HG03064 (cell line): ENCODE measurements around the gene OPRL1.

Source experiments
- ATAC-seq: cut with Tn5 transposase; IDR thresholded peaks from one replicate; pipeline ENCODE4 v1.9.1; 2021; ENCODE audit warnings: low read depth; ENCODE audit not compliant: unreplicated experiment

OPRL1 gene

DNA sequence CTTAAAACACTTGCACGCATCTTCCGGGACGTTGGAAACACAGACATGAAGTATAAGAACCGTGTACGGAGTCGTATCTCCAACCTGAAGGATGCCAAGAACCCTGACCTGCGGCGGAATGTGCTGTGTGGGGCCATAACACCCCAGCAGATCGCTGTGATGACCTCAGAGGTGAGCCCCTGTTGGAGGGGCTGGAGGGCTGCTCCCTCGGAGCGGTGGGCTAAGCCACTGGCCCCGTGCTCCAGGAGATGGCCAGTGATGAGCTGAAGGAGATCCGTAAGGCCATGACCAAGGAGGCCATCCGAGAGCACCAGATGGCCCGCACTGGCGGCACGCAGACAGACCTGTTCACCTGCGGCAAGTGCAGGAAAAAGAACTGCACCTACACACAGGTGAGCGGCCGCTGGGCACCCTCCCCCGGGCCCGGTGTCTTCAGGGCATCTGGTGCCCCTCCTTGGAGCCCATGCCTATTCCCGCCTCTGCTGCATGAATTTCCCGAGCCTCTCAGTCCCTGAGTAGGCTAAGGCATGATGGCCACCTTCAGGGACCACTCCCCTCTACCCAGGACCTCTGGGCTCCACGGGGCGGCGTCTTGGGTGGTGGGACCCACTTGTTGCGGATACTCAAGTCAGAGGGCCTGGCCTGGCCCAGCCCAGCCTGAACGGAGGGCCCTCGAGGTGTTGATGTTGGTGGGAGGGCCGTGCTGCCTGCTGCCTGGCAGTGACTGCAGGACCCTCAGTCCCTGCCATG, 9.5 kb upstream of the OPRL1 start:
- no peak for ATAC-seq

DNA sequence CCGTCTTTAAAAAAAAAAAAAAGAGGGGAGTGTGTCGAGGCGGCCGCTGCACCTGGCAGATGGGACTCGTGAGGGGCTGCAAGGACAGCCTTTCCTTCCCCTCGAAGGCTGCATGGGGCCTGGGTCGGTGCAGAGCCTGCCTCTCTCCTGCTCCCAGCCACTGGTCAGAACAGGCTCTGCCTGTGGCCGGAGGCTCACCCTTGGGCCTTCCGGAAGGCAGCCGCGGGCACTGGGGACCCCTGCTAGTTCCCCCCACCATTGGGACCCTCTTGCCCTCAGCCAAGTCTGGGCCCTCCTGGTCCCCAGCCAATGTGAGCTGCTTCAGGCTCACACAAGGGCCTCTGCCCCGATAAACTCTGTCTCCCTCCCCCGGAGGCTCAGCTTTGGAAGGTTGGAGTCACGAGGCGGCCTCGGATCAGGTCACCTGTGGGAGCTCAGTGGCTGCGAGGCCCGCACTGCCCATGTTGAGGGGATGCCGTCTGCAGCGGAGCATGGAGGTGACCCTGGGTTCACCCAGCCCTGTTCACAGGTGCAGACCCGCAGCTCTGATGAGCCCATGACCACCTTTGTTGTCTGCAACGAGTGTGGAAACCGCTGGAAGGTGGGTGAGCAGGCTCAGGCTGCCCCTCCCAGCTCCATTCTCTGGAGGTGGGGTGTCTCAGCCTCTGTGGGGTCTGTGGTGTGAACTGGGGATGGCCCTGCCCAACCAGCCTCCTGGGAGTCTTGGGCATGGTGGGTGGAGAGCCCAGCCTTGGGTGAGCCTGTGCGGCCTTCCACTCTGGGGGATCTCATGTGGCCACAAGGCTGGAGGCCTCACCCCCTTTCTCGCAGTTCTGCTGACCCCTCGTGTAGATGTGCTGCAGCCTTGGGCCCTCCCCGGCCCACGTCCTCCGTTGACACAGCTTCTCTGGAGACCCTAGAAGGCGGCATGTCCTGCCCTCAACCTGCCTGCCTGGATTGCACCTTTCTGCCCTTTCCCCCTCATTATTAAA, 8.2 kb upstream of the OPRL1 start:
- ATAC-seq: no peak

DNA sequence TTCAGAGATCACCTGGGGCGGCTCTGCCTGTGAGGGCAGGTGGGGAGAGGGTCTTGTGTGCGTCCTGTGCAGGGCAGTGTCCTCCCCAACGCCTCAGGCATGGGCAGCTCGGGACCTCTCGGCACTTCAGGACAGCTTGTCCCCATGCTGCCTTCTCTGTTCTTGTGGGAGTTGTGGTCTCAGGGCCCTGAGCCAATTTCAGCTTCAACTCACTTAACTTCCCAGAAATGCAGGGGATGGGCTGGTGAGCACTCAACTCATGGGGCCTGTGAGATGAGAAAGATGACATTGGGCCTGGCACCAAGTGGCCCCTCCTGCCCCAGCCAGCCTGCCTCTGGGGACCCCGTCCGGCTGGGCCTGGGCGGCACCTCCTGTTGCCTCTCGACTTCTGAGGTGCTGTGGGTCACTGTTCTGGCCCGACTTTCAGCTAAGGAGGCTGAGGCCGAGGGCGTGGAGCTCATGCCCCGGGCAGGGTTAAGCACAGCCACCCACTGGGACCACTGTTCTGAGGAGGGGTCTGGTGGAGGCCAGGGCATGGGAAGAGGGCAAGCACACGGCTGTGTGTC, 7.3 kb upstream of the OPRL1 start:
- no peak for ATAC-seq

DNA sequence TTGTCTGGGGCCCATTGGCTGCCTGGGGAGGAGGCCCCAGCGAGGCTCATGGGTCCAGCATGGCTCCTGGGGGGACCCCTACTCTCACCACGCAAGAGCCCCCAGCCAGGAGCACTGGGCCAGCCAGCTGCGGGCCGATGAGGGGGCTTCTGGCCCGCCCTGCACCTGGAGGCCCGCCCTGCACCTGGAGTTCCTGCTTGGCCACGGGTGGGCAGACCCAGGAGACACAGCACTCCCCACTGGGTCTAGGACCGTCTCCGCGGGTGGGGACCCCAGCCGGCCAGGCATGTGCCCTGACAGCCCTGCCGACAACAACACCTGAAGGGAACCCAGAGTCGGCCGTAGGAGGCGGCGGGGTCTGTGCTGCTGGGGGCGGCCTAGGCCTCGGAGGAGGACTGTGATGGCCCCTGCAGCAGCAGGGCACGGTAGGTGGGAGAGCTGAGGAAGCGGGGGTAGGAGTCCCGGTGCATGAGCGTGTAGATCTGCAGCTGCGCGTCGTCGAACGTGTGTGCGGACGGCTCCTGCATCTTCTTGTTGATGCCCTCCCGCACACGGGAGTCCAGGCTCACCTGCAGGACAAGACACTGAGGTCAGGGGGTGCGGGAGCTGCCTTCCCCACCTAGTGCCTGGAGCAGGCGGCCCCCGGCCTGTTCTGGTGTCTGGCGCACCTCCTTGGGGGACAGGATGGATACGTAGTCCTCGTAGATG, 6.3 kb upstream of the OPRL1 start:
- no peak for ATAC-seq

DNA sequence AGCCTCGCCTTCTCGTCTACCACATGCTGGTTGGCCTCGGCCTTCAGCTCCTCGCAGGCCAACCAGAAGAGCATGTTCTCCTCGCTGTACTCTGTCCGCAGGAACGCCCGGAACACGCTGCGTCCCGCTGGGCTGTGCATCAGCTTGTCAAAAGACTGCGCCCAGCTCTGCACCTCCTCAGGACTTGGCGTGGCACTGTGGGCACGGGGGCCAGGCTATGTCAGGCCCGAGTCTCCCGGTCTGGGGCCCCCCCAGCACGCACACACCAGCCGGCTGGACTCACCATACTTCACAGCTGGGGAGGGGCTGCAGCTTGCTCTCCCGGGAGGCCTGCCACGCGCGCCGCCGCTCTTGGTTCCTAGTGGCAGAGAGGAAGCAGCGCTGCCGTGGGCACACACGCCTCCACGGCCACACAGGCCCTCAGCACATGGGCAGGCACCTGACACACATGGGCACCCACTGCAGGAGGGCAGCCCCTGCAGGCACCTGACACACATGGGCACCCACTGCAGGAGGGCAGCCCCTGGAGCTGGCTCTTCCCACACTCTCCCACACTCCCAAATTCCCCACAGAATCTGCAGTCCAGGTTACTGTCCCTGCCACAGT, 5.6 kb upstream of the OPRL1 start:
- no peak for ATAC-seq

DNA sequence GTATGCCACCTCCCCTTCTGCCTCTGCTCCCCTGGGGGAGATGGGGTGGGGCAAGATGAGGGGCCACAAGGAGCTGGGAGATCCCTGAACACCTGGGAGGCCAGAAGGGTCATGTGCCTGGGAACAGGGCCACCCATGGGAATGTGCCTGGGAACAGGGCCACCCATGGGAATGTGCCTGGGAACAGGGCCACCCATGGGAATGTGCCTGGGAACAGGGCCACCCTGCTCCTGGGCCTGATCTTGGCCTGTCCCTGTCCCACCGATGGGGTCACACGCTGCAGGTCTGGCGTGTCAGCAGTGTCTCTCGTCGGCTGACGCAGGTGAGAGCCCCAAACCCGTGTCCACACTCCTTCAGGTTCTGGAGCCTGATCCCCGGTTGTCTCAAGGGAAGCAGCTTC, 4.9 kb upstream of the OPRL1 start:
- ATAC-seq: no peak

DNA sequence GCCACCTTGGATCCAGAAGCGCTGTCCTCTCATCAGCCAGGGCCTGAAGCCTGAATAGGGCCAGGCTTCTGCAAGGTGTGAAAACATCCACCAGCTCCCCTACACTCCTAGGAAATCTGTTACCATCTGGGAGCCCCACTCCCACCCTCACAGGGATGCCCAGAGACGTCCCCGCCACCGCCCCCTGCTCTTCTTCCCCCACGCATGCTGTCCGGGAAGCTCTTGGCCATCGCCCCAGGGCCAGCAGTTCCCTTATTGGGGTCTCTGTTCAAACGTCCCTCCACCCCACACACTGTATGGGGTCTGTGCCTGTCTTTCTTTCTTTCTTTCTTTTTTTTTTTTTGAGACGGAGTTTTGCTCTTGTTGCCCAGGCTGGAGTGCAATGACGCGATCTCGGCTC, 4.3 kb upstream of the OPRL1 start:
- ATAC-seq: no peak

DNA sequence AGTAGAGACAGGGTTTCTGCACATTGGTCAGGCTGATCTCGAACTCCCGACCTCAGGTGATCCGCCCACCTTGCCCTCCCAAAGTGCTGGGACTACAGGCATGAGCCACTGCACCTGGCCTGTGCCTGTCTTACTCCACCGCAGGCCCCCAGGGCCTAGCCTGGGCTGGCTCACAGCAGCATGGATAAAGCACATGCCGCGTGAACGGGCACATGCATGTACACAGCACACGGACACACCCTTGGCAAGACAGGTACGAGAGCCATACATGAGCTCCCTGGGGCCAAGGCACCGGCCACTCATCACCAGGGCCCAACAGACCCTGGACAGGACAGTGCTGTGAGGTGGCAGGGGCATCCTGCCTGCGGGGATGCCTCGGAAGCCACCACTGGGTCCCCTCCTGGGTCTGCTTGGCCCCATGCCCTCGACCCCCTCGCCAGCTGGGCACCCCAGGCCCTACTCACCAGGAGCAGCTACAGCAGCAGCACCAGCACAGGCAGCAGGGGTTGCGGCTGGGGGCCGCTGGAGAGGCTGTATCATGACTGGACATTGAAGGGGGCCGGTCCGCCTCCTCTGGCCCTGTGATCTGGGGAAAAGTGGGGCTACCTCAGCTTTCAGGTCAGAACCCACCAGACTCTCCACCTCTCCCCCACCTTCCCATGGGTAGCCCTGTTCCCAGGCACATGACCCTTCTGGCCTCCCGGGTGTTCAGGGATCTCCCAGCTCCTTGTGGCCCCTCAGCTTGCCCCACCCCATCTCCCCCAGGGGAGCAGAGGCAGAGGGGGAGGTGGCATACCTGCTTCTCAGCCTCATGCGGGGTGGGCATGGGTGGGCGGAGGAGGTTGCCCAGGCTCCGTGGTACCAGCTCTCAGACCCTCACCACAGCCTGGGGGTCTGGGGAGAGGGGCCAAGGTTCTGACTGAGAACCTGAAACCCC, 3.6 kb upstream of the OPRL1 start:
- ATAC-seq: no peak

DNA sequence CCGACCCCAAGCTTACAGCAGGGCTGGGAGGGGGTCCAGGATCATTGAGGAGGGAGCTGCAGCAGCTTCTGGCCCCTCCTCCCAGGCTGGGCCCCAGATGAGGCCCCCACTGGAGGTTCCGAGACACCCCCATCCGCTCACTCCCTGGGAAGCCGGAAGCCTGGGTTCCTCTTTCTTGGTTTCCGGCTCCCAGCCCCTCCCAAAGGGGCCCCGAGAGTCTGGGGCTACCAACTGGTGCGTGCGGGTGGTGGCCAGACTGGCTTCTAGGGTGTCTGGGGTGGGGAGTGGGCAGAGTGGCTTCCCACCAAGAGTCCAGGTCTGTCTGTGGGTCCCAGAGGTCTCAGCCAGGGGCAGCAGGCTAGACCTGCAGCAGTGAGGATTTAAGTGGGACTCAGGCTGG, 2.8 kb upstream of the OPRL1 start:
- ATAC-seq: peak; percentile 32

DNA sequence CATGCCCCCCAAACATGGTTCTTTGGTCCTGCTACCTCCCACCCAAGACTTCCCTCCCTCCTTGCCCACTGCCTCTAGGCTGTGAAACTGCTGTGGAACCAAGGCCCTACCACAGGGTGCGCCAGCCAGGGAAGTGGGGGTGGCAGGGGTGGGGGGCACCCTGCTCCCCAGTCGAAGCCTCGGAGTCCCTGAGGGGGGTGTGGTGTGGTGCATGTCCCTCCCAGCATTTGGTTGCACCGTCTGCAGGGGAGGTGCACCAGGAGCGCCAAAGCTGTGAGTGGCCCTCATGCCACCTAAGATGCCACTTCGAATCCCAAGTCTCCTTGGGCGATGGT, 2.4 kb upstream of the OPRL1 start:
- ATAC-seq: no peak

DNA sequence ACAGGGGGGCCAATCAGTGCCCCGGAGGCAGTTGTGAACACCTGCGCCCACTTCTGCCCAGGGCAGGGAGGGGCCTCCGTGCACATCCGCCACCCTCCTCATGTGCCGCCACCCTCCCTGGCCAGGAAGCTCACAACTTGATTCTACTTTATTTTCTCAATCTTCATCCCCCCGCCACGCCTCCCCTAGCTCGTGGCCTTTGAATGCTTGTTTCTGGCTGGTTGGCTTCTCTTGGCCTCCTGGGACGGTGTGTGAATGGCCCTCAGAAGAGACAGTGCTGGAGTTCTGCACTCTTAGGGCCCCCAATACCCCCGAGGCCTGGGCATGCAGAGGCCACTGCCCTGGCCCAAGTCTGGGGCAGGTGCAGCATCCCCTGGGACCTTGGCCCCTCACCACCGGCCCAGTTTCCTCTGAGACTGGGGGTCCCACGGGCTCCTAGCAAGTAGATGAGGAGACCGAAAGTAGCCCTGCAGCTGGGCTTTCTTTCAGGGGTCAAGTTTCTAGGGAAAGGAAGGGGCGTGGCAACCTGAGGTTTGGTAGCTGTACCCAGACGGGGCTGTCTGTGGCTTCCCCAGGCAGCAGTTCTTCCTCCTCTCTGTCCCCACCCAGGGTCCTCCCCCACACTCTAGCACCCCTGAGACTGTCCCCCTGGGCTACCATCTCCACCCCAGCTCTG, 1.9 kb upstream of the OPRL1 start:
- no peak for ATAC-seq

DNA sequence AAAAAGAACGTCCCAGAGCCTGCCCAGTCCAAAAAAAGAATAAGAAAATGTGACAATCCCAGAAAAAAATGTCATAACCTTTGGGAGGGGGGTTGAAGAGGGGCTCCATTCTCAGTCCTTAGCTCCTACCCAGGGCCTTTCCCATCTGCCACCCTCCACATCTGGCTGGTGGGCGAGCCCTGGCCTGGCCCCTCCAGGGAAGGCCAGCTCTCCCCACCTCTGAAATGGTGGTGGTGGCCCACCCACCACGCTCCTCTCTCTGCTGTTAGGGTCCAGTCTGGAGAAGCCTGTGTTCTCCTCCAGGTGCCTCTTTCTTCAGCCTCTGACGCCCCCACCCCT, 979 bp upstream of the OPRL1 start:
- no peak for ATAC-seq

DNA sequence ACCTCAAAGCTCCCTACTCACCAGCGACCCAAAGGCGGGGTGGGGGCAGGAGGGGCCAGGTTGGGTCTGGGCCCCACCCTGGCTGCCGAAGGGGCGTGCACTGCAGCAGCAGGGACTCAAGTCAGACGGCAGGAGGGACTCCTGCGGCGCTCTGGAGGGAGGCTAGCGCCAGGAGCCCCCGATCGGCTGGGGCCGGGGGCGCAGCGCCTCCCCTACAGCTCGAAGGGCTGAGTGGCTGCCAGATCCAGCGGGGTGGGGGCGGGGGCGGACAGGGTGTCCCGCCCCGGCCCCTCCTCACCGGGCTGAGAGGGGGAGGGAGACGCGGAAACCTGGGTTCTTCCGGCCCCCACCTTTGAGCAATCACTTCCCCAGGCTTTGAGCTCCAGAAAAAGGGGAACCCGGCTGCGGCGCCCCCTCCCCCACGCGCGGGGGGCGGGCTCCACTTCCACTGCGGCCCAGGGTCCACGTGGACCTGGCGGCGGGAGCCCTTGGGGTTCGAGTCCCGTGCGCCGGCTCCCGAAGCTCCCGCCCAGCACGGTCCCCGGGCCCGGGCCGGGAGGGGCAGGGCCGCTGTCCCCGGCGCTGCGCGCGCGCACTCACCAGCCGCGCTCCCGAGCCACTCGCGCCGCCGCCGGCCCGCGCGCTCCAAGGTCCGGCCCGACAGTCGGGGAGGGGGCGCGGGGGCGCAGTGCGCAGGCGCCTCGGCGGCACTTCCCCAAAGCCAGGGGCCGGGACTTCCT, 439 bp upstream of the OPRL1 start, which contains the start of gene RGS19:
TSS of gene RGS19 (minus strand) at position 246 of the 740 bp plus-strand sequence. CDS start 2,632 bp downstream, outside the sequence.
- no peak for ATAC-seq

DNA sequence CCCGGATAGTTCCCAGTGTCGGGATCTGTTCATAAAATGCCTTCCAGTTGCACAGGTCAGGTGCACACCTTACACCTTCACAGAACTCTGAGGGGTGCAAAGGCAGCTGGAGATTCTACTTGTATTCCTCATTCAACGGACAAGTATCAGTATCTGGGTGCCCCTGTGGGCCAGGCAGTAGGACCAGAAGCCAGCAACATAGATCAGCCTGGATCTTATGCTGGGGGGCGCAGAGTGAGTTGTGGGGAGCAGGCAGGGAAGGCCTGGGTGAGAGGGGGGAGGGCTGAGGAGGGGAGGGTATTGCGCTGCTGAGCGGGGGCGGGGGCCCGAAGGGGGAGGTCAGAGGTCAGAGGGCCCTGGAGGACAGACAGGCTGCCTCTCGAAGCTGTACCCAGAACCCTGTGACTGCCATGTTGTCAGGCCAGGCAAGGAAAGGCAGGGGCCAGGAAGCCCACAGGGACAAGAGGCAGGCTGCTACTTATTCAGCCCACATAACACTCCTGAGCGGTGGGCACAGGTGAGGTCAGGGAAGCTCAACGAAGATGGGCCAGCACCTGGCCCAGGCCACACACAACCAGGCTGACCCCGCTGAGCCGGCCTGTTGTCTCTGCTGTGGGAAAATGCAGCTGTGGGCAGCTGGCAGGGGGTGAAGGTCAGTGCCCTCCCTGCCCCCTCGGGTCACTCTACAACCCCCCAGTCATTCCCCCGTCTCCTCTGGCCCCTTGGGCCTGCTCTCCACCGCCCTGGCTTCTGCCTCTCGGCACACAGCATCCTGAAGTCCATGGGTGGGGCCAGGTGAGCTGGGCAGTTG, 1.1 kb downstream of the OPRL1 start:
- no peak for ATAC-seq

DNA sequence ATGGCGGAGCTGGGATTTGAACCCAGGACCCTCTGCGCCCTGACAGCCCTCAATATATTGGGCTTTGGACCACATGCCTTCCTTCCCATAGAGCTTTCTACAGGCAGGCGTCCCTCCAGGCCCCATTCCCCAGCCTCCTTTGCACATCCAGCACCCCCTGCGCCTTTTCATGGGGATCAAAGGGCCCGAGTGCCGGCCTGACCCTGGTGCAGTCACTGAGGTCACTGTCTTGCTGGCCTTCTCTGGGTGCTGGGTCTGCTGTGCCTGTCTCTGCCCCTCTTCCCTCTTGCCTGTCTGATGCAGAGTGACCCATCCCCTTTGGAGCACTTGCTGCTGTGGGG, 1.7 kb downstream of the OPRL1 start:
- ATAC-seq: no peak

DNA sequence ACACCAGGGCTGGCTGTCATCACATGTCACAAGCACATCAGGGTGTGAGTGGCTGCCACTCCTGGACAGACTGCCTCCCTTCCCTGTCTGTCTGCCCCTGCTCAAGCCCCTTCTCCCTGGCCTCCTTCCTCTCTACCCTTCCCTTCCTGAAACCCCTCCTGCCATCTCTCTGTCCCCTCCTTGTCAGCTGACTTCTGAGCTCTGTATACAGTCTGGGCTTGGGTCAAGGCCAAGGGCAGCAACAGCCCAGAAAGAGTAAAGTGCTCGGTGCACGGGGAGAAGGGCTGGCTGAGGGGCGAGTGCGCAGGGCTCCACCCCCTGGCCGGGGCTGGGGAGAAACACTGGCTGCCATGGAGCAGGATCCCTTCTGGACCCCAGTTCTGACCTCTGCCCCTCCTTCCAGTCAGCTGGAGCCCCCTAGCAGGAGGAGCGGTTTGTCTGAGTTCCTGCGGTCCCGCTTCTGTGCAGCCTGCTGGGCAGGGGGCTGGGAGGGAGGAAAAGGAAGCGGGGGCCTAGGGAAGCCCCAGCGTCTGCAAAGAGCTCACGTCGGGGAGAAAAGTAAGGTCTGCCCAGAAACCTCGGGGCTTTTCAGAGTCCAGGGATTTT, 2.3 kb downstream of the OPRL1 start:
- ATAC-seq: no peak

DNA sequence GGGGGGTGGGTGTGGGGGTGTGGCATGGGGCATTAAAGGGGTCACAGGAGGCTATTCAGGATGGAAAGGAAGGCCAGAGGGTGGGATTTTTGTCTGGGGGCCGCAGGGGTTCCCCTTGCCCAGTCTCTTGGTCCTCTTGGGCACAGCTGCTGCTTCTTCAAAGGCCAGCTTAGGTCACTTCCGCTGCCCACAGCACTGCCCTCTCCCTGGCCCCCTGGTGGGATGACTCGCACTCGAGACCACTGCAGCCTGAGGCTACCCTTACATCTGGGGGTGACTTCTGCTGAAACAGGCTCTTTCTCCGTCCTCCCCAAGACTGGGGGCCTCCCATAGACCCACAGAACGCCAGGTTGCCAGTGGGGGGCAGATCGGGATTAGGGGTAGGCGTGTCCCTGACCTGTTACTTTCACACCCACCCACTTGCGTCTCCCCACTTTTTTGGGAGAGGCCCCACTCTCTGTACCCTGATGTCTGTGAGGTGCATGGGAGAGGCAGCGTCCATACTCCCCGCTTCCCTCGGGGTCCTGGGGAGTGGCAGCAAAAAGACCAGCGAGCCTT, 3.0 kb downstream of the OPRL1 start:
- ATAC-seq: no peak
